Activated naive CD8-positive, alpha-beta T cell treated with anti-CD3 and anti-CD28 coated beads, Interleukin-2, amount 10 ng/mL, durations not matched to agents 7 days and 5 days (primary cell): ENCODE data around the gene CRPPA. TPM values are rescaled to one million over a fixed set of nuclear protein-coding genes. Genes with fewer than 3 reads are reported as not detected.

Experiments
- total RNA-seq, 2 experiments: library from RNA; stranded (reverse); gene quantifications; one replicate each; pipeline ENCODE4 v1.2.3, GENCODE V29; 2021

Gene CRPPA
- total RNA-seq, 2 experiments from 2014 or later = 0.89 to 1.1 TPM

Other genes starting within 250 kb of the CRPPA start
- gene SOSTDC1, start 44.2 kb upstream of the CRPPA start, total RNA-seq = not detected
- not detected for gene LRRC72, start 105.3 kb upstream of the CRPPA start, total RNA-seq
- gene ANKMY2, start 224.2 kb upstream of the CRPPA start, total RNA-seq = 10 to 100 TPM; 14.3 to 18.7 TPM
- 10 to 100 TPM; 41.0 to 44.1 TPM for gene BZW2, start 224.6 kb upstream of the CRPPA start, total RNA-seq